ENCODE data around the gene DTL. TPM values are rescaled to one million over a fixed set of nuclear protein-coding genes. Genes with fewer than 3 reads are reported as not detected.
A peak's percentile ranks its signal among the peaks of the same experiment; 100 is the strongest.

The DTL gene
- total RNA-seq, 1 experiment from 2014 or later: 73.0 TPM

DNA sequence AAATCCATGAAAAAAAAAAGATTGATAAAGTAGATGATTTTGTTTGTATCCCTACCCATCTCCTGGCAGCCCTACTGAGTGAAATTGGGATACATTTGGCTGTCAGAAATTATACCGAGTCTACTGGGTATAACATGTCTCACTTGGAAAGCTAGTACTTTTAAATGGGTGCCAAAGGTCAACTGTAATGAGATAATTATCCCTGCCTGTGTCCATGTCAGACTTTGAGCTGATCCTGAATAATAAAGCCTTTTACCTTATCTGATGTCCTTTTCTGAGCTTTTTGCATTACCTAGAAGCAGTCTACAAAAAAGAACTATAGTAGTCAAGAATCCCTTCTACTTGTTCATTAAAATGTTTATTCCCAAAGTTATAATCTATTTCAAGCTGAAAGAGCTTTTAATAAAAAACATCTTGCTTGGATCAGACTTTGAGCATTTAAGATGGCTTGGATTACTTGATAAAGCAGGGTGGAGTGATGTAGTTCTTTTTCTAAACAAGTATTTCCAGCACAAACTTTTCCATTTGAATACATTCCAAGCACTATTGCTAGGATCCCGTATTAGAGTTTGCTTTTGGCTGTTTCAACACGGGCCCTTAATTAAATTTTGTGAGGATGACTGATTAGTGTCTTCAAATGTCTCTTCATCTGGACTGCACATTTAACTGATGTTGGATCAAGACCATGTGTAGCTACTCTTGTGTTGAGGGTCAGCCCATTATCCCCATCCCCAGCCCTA is 69.2 kb downstream of the DTL start:
- Mint-ChIP-seq H3K4me1 (peaks cover 34 to 46% of the 10 kb centered on the region in 2 experiments), H3K27me3 (ENCODE audit: low read depth) (no peaks in the 10 kb centered on the region), H3K36me3 (ENCODE audit: insufficient read depth in 1 of 3, low read depth in 3 of 3) (peaks cover 9 to 30% (median 28%) of the 10 kb centered on the region in 3 experiments; a peak in 5 of 7 replicates), H3K9me3 (no peaks in the 10 kb centered on the region), H3K27ac (peak overlapping the region in 2 of 3 experiments; percentile 39 to 95; a peak in 3 of 7 replicates), H3K4me3 (no peak overlapping the region)
- H4K8ac ChIP-seq (replicated peaks; ENCODE audit: insufficient read length, low read depth, low read length): no peak overlapping the region
- H3K56ac ChIP-seq (ENCODE audit: insufficient read length, low read depth, low read length): no peak overlapping the region
- H3K18ac ChIP-seq (ENCODE audit: insufficient read length, low read depth, low read length): no peak overlapping the region
- no peak overlapping the region for H4K91ac ChIP-seq (ENCODE audit: insufficient read length, low read depth, low read length)
- no peaks in the 10 kb centered on the region for H3K79me2 ChIP-seq (ENCODE audit: insufficient read depth, low read length)
- no peak overlapping the region for H2AFZ ChIP-seq (ENCODE audit: low read length)
- H2BK20ac ChIP-seq (ENCODE audit: low read depth, low read length, poor library complexity, severe bottlenecking): no peak overlapping the region
- no peaks in the 10 kb centered on the region for H3K23me2 ChIP-seq (ENCODE audit: insufficient read length, low read depth, low read length, poor library complexity, severe bottlenecking)
- no peak overlapping the region for H3K23ac ChIP-seq (ENCODE audit: insufficient read length, low read depth, low read length)
- H2BK5ac ChIP-seq (ENCODE audit: insufficient read length, low read length): no peak overlapping the region
- no peak overlapping the region for H2AK5ac ChIP-seq (ENCODE audit: insufficient read length, low read length)
- H3K27ac ChIP-seq (ENCODE audit: insufficient read length, low read depth, low read length): peak overlapping the region; percentile 70
- no CpG with 5 or more reads among the region's 3 CpGs for WGBS (ENCODE audit: extremely low coverage, insufficient read length, low lambda C conversion rate)
- H3K9ac ChIP-seq (ENCODE audit: extremely low read depth, insufficient read length, low read length): no peak overlapping the region
- H2BK120ac ChIP-seq (ENCODE audit: low read depth, low read length, poor library complexity, severe bottlenecking): no peak overlapping the region
- H3K4me2 ChIP-seq (ENCODE audit: insufficient read depth, insufficient read length, low read length): no peak overlapping the region
- H3K9me3 ChIP-seq (ENCODE audit: control insufficient read depth, low read depth, low read length): no peaks in the 10 kb centered on the region
- H3K4ac ChIP-seq (ENCODE audit: low read depth, low read length): no peak overlapping the region
- H2BK12ac ChIP-seq (ENCODE audit: insufficient read length, low read depth, low read length): no peak overlapping the region
- H2BK15ac ChIP-seq (ENCODE audit: low read depth, low read length): no peak overlapping the region
- TF ChIP-seq, protein P1, sequence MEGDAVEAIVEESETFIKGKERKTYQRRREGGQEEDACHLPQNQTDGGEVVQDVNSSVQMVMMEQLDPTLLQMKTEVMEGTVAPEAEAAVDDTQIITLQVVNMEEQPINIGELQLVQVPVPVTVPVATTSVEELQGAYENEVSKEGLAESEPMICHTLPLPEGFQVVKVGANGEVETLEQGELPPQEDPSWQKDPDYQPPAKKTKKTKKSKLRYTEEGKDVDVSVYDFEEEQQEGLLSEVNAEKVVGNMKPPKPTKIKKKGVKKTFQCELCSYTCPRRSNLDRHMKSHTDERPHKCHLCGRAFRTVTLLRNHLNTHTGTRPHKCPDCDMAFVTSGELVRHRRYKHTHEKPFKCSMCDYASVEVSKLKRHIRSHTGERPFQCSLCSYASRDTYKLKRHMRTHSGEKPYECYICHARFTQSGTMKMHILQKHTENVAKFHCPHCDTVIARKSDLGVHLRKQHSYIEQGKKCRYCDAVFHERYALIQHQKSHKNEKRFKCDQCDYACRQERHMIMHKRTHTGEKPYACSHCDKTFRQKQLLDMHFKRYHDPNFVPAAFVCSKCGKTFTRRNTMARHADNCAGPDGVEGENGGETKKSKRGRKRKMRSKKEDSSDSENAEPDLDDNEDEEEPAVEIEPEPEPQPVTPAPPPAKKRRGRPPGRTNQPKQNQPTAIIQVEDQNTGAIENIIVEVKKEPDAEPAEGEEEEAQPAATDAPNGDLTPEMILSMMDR (conservative IDR thresholded peaks at IDR 0.05): no peak
- H3K27me3 ChIP-seq (ENCODE audit: insufficient read depth, low read length): no peaks in the 10 kb centered on the region
- no peaks in the 10 kb centered on the region for H3K79me1 ChIP-seq (ENCODE audit: insufficient read depth, low read depth, low read length, poor library complexity, severe bottlenecking)
- no peak overlapping the region for H3T11ph ChIP-seq (ENCODE audit: low read length)
- H3K4me1 ChIP-seq (ENCODE audit: insufficient read depth, low read length): 0 out of 2 replicates have a peak, but pooled peaks cover 5% of the 10 kb centered on the region
- DNase-seq: no peak
- H4K20me1 ChIP-seq (ENCODE audit: control insufficient read depth, insufficient read depth, insufficient read length): no peaks in the 10 kb centered on the region
- no peak overlapping the region for H4K5ac ChIP-seq (ENCODE audit: insufficient read length, low read depth, low read length)
- no peak overlapping the region for H3K14ac ChIP-seq (ENCODE audit: insufficient read depth, low read length)

Measured in H9 (cell line).